BJ (cell line): ENCODE data around the gene BCL2L1. TPM values are rescaled to one million over a fixed set of nuclear protein-coding genes. Genes with fewer than 3 reads are reported as not detected.

ENCODE experiments used
- CTCF ChIA-PET: fragments of 350-600 bp; formaldehyde crosslinking; extraction: SDS; loops from one replicate; lab custom pipeline; 2021; ENCODE audit warnings: antibody characterized with exemption, inconsistent platforms; lab: Yijun Ruan, JAX
- POLR2A ChIA-PET: fragments of 300-600 bp; sonication (Branson Sonifier 250); formaldehyde crosslinking; extraction: SDS; loops from one replicate; lab custom pipeline; 2021; ENCODE audit warnings: antibody characterized with exemption; lab: Charles Lee
- DNase-seq: peaks from one replicate; pipeline ENCODE4 v3.0.0-alpha.2; 2011; ENCODE audit warnings: low read depth
- H3K27me3 ChIP-seq: 2 replicates; pipeline ENCODE4 v1.6.0; 2011; ENCODE audit warnings: low read length; ENCODE audit not compliant: control insufficient read depth, insufficient read depth
- H3K36me3 ChIP-seq: 2 replicates; pipeline ENCODE4 v1.5.1; 2011; ENCODE audit warnings: low read length; ENCODE audit not compliant: control insufficient read depth, insufficient read depth
- H3K4me3 ChIP-seq: 2 replicates; pipeline ENCODE4 v1.5.1; 2011; ENCODE audit warnings: low read depth, mild to moderate bottlenecking, control low read depth, low read length
- polyA plus RNA-seq: library from polyadenylated mRNA; depleted of rRNA; stranded (reverse); fragments of >200 nt; gene quantifications from 2 replicates; pipeline ENCODE4 v1.2.3, GENCODE V29; 2011
- TF ChIP-seq, protein P1 (sequence below): IDR thresholded peaks from 2 replicates; pipeline ENCODE4 v1.5.1; 2011; ENCODE audit warnings: low read depth, mild to moderate bottlenecking, control low read depth, inconsistent platforms, low read length, moderate library complexity; ENCODE audit not compliant: insufficient read depth

BCL2L1 gene
- polyA plus RNA-seq, 1 experiment = 90.7 TPM

DNA sequence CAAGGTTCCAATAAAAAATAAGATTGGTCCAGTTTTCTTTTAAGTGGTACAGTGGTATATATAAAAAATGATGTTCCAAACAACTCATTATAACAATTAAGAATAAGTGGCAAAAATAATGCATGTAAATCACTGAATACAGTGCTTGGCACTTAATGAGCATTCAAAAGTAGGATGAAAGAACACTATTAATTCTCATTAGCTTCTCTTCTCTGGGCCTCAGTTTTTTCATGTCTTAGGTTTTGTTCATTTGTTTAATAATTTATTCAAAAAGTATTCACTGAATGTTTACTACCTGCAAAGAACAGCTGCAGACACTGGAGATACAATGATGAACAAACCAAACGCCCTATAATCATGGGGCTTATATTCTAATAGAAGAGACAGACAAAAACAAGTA, 21.1 kb downstream of the BCL2L1 start:
- ChIA-PET POLR2A (no interaction called here), CTCF (interaction anchor here (1.3 to 2.9 kb wide), 3 partner anchors 9 to 40 kb away, joined by 3 to 14 read pairs (median 5); no protein-coding TSS in a partner anchor)
- no peak for DNase-seq
- Histone ChIP-seq H3K27me3 (no peaks in the 10 kb centered on the region), H3K4me3 (no peak overlapping the region), H3K36me3 (no peaks in the 10 kb centered on the region)
- TF ChIP-seq, protein P1, sequence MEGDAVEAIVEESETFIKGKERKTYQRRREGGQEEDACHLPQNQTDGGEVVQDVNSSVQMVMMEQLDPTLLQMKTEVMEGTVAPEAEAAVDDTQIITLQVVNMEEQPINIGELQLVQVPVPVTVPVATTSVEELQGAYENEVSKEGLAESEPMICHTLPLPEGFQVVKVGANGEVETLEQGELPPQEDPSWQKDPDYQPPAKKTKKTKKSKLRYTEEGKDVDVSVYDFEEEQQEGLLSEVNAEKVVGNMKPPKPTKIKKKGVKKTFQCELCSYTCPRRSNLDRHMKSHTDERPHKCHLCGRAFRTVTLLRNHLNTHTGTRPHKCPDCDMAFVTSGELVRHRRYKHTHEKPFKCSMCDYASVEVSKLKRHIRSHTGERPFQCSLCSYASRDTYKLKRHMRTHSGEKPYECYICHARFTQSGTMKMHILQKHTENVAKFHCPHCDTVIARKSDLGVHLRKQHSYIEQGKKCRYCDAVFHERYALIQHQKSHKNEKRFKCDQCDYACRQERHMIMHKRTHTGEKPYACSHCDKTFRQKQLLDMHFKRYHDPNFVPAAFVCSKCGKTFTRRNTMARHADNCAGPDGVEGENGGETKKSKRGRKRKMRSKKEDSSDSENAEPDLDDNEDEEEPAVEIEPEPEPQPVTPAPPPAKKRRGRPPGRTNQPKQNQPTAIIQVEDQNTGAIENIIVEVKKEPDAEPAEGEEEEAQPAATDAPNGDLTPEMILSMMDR = no peak

DNA sequence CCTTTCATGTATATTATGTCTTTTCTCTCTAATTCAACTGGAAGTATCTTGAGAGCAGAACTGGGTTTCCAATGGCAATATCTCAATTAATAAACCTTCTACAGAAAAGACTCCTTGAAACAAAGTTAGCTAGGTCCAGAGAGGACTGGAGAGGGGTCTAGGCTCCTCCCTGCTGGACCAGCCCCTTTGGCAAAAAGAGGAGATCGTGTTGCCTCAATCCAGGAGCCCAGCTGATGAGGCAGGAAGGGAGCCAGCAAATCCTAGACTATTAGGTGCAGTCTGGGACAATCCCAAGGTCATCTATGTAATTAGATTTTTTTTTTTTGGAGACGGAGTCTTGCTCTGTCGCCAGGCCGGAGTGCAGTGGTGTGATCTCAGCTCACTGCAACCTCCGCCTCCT, 21.9 kb downstream of the BCL2L1 start:
- TF ChIP-seq, protein P1 = no peak
- Histone ChIP-seq H3K4me3 (no peak overlapping the region), H3K27me3 (no peaks in the 10 kb centered on the region), H3K36me3 (no peaks in the 10 kb centered on the region)
- DNase-seq = no peak
- CTCF ChIA-PET = interaction anchor here (1.0 to 2.9 kb wide), 5 partner anchors 10 to 39 kb away, joined by 3 to 14 read pairs (median 4); no protein-coding TSS in a partner anchor
- POLR2A ChIA-PET = interaction anchor here (1.1 kb wide), 1 partner anchor 13 kb away, joined by 3 read pairs; no protein-coding TSS in a partner anchor

DNA sequence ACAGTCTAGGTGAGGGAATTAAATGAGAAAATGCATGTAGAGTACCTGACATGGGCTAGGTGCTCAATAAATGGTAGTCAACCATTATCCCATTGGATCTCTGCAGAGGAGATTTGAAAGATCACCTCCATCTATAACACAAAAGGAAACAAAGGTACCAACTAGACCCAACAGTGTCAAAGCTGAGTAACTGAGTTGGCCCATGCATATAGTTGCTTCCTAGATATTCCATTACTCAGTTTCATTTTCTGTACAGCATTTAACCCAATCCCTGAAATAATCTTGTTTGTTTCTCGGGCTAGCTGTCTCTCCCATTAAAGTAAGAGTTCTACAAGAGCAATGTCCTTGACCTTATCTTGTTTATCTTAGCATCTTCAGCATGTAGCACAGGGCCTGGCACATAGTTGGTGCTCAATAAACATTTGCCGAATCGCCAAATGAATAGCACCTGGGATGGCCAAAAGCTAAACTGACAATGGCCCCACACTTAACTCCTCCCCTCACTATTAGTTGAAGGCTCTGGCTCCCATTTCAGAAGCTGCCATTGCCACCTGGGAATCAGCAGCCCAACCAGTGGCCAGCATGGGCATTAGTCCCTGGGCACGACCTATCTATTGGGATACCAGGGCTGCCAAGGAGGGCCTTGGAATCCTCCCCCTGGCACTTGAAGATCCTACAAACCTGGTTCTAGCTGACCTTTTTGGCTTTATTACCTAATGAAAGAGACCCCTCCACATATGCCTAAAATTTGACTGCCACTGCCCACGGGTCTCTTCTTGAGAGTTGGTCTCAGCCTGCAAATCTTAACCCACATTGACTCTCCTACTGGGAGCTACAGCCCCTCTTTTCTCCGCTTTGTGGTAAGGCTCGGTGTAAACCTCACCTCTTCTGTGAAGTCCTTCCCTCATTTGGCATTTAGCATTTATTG, 22.6 kb downstream of the BCL2L1 start:
- ChIA-PET CTCF (interaction anchor here (0.8 to 2.9 kb wide), 9 partner anchors 9 to 146 kb away, joined by 3 to 14 read pairs (median 4); partner anchors contain the start of gene BCL2L1), POLR2A (interaction anchor here (1.1 to 1.2 kb wide), 2 partner anchors 13 kb away, joined by 3 read pairs; no protein-coding TSS in a partner anchor)
- H3K36me3 ChIP-seq = no peaks in the 10 kb centered on the region
- H3K27me3 ChIP-seq = no peaks in the 10 kb centered on the region
- TF ChIP-seq, protein P1 = no peak
- H3K4me3 ChIP-seq = no peak overlapping the region
- no peak for DNase-seq

DNA sequence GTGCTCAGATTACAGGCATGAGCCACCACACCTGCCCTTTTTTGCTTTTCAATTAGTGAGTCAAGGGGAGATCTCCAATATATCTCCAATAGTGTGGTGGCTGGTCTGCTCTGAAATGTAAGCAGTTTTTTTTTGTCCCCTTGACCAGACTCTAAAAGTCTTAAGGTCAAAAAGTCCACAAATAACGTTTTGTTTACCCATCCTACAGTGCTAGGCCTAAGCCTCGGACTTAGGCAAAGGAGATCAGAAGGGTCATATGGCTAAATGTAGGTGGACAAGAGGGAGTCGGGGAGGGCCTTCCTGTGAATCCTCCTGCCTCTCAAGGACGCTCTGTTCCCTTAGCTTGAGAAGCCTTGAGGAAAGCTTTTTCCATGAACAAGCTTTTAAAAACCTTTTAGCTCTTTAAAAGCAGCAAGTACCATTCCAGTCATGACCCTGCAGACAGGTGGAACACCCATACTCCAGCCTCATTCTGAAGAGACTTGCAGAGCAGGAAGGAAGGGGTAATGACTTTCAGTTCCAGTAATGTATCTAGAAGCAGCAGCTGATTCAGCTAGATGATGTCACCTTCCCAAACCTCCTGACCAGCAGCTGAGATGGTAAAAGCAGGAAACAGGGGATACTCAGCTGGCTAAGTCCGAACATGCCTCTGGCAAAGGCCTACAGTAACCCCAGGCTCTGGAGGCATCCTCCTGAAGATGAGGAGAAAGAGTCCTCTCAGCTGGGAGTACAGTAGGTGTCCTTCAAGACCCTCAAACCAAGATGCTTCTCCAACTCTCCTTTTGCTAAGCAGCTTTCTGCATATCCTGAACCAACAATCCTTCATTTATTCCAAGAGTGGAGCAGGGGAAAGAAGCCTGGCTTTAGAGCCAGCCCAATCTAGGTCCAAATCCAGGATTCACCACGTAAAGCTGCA, 23.6 kb downstream of the BCL2L1 start:
- POLR2A ChIA-PET = interaction anchor here (1.2 kb wide), 1 partner anchor 14 kb away, joined by 3 read pairs; no protein-coding TSS in a partner anchor
- Histone ChIP-seq H3K27me3 (no peaks in the 10 kb centered on the region), H3K36me3 (no peaks in the 10 kb centered on the region), H3K4me3 (no peak overlapping the region)
- DNase-seq = peak; percentile 91
- TF ChIP-seq, protein P1 = no peak
- CTCF ChIA-PET = interaction anchor here (0.8 to 2.9 kb wide), 7 partner anchors 11 to 147 kb away, joined by 3 to 14 read pairs (median 5); partner anchors contain the start of gene BCL2L1
